HG03066 (cell line): ENCODE results near the gene DOLPP1.

Experiments
- ATAC-seq: cut with Tn5 transposase; IDR thresholded peaks from one replicate; pipeline ENCODE4 v1.9.1; 2021; ENCODE audit warnings: low read depth; ENCODE audit not compliant: unreplicated experiment

The DOLPP1 gene

GRCh38 chr9:129093602-129094386, 12.9 kb downstream of the DOLPP1 start:
- no peak for ATAC-seq

GRCh38 chr9:129094387-129095169, 13.7 kb downstream of the DOLPP1 start:
- no peak for ATAC-seq

DNA sequence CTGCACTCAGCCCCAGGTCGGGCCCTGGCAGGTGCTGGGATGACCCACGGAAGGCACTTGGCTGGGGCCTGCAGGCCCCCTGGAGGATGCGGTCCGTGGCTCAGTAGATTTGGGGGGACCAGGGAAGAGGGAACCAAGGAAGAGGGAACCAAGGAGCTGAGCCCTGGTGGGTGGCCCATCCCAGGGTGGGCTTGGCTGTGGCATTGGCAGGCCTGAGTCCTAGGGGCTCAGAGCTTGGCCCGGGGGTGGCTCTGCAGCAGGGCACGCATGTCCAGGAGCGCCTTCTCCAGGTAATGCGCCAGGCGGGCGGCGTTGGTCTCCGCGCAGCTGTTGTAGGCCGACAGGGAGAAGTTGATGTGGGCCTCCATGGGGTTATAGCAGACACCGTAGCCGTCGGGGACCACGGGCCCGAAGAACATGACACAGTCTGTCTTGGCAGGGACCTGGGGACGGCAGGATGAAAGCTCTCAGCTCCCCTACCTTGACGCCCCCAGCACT, 14.3 kb downstream of the DOLPP1 start:
- ATAC-seq, result no peak

GRCh38 chr9:129095908-129096307, 15.0 kb downstream of the DOLPP1 start:
- no peak for ATAC-seq

- ATAC-seq, result no peak
Observed at GRCh38 chr9:129097671-129098306, 16.9 kb downstream of the DOLPP1 start.

DNA sequence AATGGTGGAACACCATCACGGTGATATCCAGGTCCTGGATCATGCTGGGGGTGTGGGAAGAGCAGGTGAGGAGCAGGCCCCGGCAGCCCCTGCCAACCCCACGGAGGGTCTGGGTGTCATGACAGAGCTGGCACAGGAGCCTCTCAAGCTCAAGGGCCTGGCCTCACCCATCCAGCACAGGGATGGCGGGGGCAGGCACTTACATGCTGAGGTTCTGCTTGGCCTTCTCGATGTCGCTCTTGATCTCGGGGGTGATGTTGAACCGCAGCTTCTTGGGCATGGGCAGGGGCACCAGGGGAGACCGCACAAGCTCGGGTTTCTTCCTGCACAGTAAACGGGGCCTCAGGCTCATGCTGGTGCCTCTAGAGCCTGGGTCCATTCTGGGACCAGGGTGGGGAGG, 17.4 kb downstream of the DOLPP1 start:
- ATAC-seq, result no peak

DNA sequence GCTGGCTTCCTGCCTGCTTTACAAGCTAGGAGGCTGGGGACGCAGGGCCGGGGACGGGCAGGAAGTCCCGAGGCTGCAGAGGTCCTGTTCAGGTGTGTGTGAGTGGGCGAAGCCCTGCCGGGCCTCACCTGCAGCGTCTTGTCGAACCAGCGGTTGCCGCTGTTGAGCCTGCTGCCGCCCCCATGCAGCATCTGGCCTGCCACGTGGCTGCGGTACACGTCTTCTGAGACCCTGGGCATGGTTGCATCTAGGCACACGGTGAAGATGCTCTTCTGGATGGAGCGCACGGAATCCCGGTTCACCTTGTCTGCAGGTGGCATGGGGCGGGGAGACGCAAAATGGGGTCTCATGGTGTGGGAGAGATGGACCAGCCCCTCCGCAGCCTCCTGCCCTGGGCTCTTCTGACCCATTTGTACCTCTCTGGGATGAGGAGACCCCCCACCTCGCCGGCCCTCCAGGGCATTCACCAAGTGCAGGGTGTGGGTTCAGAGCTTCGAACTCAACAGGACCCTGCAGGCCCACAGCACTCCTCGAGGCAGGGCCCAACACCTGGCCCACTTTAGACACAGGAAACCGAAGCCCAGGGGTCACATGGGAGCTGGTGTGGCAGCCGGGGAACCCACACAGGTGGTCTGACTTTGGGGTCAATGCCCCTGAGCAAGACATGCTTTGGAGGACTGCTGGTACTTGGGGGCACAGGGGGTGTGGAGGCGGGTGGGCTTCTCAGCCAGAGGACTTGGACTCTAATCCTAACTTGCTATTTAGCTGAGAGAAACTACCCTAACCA, 19.7 kb downstream of the DOLPP1 start:
- no peak for ATAC-seq

- no peak for ATAC-seq
Observed at GRCh38 chr9:129101279-129101678, 20.4 kb downstream of the DOLPP1 start.

GRCh38 chr9:129102095-129102525, 21.2 kb downstream of the DOLPP1 start:
- ATAC-seq, result no peak

- no peak for ATAC-seq
Observed at GRCh38 chr9:129102791-129103594, 22.1 kb downstream of the DOLPP1 start.

- ATAC-seq, result no peak
Observed at GRCh38 chr9:129103595-129103965, 22.7 kb downstream of the DOLPP1 start.

- ATAC-seq, result no peak
Observed at GRCh38 chr9:129104051-129104450, 23.1 kb downstream of the DOLPP1 start.

DNA sequence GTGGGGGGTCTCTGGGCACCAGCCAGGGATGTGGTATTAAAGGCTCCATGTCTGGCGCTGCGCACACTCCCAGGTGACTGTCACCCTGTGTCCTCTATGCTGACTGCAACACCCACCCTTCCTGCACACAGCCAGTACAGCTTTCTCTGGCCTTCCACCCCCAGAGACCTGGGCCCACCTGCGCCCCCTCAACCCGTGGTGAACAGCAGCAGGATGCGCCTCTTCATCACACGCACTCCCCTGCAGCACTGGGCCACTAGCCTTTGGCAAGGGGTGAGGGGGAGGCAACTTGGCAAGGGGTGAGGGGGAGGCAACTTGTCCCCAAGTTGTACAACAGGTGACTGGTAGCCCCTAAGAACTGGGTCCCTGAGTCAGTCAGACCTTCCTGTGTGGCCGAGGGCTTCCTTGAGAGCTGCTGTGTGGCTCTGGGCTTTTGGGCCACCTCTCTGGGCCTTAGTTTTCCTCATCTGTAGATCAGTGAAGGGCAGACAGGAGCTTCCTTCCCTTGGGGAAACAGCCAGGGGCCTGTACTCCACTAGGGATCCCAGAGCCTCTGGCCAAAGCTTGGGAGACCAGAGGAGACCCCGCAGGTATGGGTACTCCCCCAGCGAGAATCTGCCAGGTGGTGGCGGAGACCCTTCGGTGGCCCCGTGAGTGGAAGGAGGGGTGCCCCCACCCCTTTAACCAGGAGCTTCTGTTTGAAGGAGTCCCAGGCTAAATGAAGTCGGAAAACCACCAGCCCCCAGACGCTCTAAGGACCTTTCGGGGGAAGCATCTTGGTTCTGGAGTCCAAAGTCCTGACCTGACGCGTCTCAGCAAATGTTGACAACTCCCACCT, 25.2 kb downstream of the DOLPP1 start:
- no peak for ATAC-seq

DNA sequence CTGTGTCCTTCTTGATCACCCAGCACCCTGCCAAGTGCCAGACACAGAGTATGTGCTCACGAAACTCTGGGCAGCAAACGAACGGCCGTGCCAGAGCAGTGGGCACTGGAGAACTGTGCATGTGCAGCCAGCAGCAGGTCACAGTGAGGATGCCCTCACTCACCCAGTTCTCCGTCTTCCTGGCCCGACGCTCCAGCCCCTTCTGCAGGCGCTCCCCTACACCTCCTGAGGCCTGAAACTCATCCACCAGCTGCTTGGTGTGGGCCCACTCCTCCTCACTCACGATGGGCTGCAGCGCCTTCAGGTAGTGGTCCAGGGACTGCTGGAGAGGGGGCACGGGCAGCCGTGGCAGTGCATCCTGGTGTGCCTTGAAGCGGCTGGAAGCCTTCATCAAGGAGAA, 26.7 kb downstream of the DOLPP1 start:
- ATAC-seq, result no peak

- no peak for ATAC-seq
Observed at GRCh38 chr9:129108083-129108804, 27.3 kb downstream of the DOLPP1 start.

- no peak for ATAC-seq
Observed at GRCh38 chr9:129108805-129109536, 28.1 kb downstream of the DOLPP1 start.

DNA sequence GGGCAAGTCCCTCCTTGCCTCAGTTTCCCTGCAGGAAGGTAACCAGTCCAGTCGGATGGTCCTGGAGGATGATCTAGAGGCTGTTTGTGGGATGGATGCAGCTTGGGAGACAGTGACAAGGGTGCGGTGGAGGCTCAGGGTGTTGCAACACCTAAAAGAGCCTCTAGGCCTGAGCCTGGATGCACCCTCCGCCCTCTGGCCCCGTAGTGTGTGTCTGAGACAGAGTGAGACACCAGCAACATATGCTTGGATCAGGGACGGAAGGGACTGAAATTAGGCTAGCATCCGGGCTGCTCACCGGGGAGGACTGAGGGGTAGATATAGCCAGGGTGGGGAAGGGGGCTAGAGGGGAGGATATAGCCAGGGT, 28.6 kb downstream of the DOLPP1 start:
- no peak for ATAC-seq
